GM12872 (cell line): Measurements from ENCODE around the gene TMEM79.

ENCODE experiments used
- TF ChIP-seq, protein P1 (sequence below): IDR thresholded peaks from 3 replicates; pipeline ENCODE4 v1.5.1; 2011; ENCODE audit warnings: low read depth, mild to moderate bottlenecking, low read length, moderate library complexity; ENCODE audit not compliant: insufficient read depth

The TMEM79 gene

DNA sequence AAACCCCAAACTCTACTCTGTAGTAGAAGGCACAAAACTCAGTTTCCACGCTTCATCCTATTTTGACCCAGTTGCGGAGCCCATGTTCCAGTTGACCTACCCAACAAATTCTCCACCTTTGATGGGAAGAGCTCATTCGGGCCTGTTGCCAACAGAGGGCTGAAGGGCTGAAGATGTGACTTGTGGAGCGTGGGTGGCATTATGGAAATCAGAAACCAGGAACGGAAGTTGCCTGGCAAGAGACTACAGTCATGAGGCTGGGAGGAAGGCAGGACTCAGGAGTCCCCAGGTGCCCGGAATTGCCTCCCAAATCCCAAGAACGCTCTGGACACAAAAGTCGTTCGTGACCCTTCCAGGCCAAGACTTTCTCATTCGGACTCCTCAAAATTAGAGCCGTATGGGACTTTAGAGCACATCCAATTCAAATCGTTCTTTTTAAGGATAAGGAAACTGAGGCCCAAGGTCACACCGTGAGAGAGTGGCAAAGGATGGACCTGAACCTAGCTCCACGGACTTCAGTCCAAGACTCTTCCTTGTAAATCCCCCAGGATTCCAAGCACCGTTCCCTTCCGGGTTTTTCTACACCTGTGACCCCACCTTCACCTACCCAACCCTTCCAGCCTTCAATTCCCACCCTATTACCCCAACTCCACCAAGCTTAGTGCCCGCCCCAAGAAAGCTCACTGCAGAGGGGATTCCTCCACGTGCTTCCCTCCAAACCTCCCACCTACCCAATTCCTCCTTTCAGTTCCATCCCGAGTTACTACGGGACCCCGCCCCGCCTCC lies 2.2 kb upstream of the TMEM79 start:
- TF ChIP-seq, protein P1, sequence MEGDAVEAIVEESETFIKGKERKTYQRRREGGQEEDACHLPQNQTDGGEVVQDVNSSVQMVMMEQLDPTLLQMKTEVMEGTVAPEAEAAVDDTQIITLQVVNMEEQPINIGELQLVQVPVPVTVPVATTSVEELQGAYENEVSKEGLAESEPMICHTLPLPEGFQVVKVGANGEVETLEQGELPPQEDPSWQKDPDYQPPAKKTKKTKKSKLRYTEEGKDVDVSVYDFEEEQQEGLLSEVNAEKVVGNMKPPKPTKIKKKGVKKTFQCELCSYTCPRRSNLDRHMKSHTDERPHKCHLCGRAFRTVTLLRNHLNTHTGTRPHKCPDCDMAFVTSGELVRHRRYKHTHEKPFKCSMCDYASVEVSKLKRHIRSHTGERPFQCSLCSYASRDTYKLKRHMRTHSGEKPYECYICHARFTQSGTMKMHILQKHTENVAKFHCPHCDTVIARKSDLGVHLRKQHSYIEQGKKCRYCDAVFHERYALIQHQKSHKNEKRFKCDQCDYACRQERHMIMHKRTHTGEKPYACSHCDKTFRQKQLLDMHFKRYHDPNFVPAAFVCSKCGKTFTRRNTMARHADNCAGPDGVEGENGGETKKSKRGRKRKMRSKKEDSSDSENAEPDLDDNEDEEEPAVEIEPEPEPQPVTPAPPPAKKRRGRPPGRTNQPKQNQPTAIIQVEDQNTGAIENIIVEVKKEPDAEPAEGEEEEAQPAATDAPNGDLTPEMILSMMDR, result no peak

DNA sequence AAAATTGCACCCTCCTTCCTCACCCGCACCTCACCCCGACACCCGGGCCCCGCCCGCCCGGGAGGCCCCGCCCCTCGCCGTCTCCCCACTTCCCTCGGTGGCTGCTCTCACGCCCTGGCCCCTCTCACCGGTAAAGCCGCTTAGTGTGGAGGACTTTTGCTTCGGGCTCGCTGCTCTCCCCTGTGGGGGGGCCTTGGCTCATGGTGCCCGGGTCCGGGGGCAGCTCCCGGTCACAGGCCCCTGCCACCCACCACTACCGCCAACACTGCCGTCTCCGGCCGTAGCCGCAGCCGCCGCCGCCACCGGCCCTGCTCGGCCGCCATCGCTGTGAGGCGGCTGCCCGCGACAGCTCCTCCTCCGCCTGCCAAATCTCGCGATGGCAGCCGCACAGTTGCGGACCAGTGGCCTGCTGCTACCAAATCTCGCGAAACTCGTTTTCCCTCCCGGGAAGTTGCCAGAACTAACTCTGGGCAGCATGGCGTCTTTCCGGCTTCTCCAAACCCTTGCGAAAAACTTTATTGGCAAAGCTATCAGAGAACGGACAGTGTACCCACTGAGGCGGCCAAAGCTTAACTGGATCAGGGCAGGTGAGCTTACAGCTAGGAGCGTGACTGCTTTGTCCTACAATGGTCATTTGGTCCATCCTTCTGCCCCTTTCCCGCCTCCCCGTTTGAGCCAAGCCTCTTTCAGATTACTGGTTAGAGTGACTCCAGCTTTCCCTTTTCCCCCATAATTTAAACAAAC lies 1.5 kb upstream of the TMEM79 start, which contains the start of gene SMG5:
Gene SMG5 (minus strand): TSS at position 347 of the 744 bp plus-strand sequence. CDS start 145 bp downstream, at position 202.
- TF ChIP-seq, protein P1, result no peak

DNA sequence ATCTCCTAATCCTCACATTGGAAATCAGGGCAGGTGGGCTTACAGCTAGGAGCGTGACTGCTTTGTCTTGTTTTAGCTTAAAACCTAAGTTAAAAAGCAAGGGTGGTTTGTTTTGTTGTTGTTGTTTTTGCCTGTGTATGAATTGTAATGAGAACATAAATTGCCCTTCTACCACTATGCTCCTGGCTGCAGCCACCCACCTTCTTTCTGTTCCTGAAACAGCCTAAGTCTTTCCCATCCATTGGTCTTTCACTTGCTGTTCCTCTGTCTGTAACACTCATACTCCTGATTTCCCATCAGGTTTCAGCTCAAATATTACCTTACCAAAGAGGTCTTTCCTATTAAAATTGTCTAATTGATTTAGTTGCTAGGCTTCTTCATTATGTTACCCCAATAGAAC lies 604 bp upstream of the TMEM79 start:
- TF ChIP-seq, protein P1, result no peak

DNA sequence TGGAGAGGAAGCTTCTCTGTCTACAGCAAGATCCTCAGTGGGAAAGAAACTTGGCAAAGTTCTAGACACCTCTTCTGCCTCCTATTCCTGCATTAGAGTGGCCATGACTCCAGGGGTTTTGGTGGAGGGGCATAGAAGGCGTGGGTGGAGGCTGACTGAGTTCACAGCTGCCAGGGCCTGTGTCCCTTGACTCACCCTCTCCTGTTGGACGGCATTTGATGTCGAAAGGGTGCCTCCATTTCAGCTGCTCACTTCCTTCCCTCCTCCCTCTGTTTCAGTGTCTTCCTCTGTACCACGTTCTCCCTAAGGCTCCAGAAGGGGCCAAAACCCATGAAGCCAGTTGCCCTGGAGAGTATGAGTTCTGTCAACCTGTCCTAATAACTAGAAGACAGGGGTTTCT lies 632 bp downstream of the TMEM79 start:
- TF ChIP-seq, protein P1, result no peak

DNA sequence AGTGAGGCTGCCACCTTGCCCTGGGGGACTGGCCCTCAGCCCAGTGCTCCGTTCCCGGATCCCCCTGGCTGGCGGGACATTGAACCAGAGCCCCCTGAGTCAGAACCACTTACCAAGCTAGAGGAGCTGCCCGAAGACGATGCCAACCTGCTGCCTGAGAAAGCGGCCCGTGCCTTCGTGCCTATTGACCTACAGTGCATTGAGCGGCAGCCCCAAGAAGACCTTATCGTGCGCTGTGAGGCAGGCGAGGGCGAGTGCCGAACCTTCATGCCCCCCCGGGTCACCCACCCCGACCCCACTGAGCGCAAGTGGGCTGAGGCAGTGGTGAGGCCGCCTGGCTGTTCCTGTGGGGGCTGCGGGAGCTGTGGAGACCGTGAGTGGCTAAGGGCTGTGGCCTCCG lies 1.3 kb downstream of the TMEM79 start:
- TF ChIP-seq, protein P1, result no peak

DNA sequence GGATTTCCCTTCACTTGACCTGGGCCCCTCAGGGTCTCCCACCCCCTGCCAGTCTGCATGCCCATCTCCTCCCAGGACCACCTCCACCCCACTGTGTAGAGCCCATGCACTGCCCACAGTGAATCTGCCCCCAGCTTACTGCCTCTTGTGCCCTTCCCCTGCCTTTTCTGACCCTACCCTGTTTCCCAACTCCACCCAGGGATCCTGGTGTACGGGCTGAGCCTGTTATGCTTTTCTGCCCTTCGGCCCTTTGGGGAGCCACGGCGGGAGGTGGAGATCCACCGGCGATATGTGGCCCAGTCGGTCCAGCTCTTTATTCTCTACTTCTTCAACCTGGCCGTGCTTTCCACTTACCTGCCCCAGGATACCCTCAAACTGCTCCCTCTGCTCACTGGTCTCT lies 1.9 kb downstream of the TMEM79 start:
- TF ChIP-seq, protein P1, result no peak

DNA sequence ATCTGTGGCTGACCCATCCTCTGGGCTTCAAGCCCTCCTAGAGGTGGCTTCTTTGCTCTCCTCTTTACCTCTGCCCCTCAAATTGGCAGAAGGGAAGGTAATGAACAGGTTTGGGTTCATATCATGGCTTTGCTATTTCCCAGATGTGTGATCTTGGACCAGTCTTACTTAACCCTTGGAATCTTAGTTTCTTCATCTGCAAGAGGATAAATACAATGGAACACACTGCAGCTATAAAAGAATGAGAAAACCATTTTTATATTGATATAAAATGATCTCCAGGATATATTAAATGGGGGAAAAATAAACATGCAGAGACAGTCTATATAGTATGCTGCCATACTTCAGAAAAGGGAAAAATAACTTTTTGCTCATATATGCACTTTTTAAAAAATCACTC lies 5.7 kb downstream of the TMEM79 start:
- TF ChIP-seq, protein P1, result no peak
